Smooth muscle cell (in vitro differentiated cells): ENCODE results near the gene TFAP2E. TPM values are rescaled to one million over a fixed set of nuclear protein-coding genes. Genes with fewer than 3 reads are reported as not detected.

Experiments
- DNase-seq: peaks from one replicate; lab custom pipeline; 2025; ENCODE audit not compliant: unreplicated experiment; lab: John Stamatoyannopoulos, UW
- H2AFZ ChIP-seq: fragments of 200-600 bp; sonication (generic); 2 replicates; pipeline ENCODE4 v1.6.0; 2016; ENCODE audit warnings: antibody characterized with exemption, low read depth, mild to moderate bottlenecking
- H3F3A ChIP-seq: fragments of 200-600 bp; sonication (generic); 2 replicates; pipeline ENCODE4 v1.6.0; 2017; ENCODE audit warnings: antibody characterized with exemption, low read depth
- H3K27ac ChIP-seq: fragments of 200-600 bp; sonication (generic); 2 replicates; pipeline ENCODE4 v1.5.1; 2016; ENCODE audit warnings: low read depth, mild to moderate bottlenecking
- H3K27me3 ChIP-seq: fragments of 200-600 bp; sonication (generic); 2 replicates; pipeline ENCODE4 v1.6.1; 2016; ENCODE audit warnings: low read depth, mild to moderate bottlenecking
- H3K36me3 ChIP-seq: fragments of 200-600 bp; sonication (generic); 2 replicates; pipeline ENCODE4 v1.5.1; 2016; ENCODE audit warnings: low read depth
- H3K4me1 ChIP-seq: fragments of 200-600 bp; sonication (generic); 2 replicates; pipeline ENCODE4 v1.5.1; 2016; ENCODE audit warnings: low read depth
- H3K4me2 ChIP-seq: fragments of 200-600 bp; sonication (generic); 2 replicates; pipeline ENCODE4 v1.6.0; 2016; ENCODE audit warnings: mild to moderate bottlenecking
- H3K4me3 ChIP-seq: fragments of 200-600 bp; sonication (generic); 2 replicates; pipeline ENCODE4 v1.5.1; 2016; ENCODE audit warnings: mild to moderate bottlenecking
- H3K79me2 ChIP-seq: fragments of 200-600 bp; sonication (generic); 2 replicates; pipeline ENCODE4 v1.6.0; 2016; ENCODE audit warnings: low read depth, mild to moderate bottlenecking
- H3K9ac ChIP-seq: fragments of 200-600 bp; sonication (generic); 2 replicates; pipeline ENCODE4 v1.6.0; 2016; ENCODE audit warnings: low read depth
- H3K9me3 ChIP-seq: fragments of 200-600 bp; sonication (generic); replicated peaks from 2 replicates; pipeline ENCODE4 v1.5.1; 2016; ENCODE audit warnings: low read depth
- H4K20me1 ChIP-seq: fragments of 200-600 bp; sonication (generic); 2 replicates; pipeline ENCODE4 v1.6.0; 2016; ENCODE audit warnings: low read depth
- WGBS: methylation state at CpG from one replicate; pipeline ENCODE4 v1.1.7; 2016; ENCODE audit warnings: low lambda C conversion rate; 5-methylcytosine and 5-hydroxymethylcytosine counted together
- polyA plus RNA-seq: library from polyadenylated mRNA; unstranded; fragments of >200 nt; fragmentation: Nextera tagmentation; extraction: Ambion mirVana; gene quantifications from 2 replicates; pipeline ENCODE4 v1.2.1, GENCODE V29; 2016
- total RNA-seq: library from RNA; depleted of rRNA; stranded (reverse); fragments of >200 nt; gene quantifications from 2 replicates; pipeline ENCODE4 v1.2.3, GENCODE V29; 2014
- TF ChIP-seq, protein P1 (sequence below): fragments of 200-600 bp; sonication (generic); IDR thresholded peaks from 2 replicates; pipeline ENCODE4 v1.5.1; 2017; ENCODE audit warnings: borderline replicate concordance, mild to moderate bottlenecking, antibody characterized with exemption; ENCODE audit not compliant: insufficient read depth, poor library complexity, severe bottlenecking

The TFAP2E gene
- total and polyA plus RNA-seq, 2 experiments from 2014 or later: 0.30 to 0.36 TPM

DNA sequence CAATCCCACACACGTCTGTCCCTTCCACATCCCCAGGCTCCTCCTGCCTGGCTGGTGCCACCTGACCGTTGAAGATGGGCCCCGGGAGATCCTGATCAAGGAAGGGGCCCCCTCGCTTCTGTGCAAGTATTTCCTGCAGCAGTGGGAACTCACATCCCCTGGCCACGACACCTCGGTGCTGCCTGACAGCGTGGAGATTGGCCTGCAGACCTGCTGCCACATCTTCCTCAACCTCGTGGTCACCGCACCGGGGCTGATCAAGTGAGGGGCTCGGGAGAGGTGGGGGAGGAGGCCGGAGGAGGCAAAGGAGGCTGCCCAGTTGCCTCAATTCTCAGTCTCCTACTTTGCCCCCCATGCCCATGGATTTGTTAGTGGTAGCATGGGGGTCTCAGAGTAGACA is 9.9 kb upstream of the TFAP2E start:
- H3K9ac ChIP-seq: no peak overlapping the region
- no peaks in the 10 kb centered on the region for H3F3A ChIP-seq
- H2AFZ ChIP-seq: no peak overlapping the region
- H3K4me3 ChIP-seq: no peak overlapping the region
- WGBS: 91% methylated on average over 12 of the region's 12 CpGs
- TF ChIP-seq, protein P1, sequence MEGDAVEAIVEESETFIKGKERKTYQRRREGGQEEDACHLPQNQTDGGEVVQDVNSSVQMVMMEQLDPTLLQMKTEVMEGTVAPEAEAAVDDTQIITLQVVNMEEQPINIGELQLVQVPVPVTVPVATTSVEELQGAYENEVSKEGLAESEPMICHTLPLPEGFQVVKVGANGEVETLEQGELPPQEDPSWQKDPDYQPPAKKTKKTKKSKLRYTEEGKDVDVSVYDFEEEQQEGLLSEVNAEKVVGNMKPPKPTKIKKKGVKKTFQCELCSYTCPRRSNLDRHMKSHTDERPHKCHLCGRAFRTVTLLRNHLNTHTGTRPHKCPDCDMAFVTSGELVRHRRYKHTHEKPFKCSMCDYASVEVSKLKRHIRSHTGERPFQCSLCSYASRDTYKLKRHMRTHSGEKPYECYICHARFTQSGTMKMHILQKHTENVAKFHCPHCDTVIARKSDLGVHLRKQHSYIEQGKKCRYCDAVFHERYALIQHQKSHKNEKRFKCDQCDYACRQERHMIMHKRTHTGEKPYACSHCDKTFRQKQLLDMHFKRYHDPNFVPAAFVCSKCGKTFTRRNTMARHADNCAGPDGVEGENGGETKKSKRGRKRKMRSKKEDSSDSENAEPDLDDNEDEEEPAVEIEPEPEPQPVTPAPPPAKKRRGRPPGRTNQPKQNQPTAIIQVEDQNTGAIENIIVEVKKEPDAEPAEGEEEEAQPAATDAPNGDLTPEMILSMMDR: no peak
- no peaks in the 10 kb centered on the region for H3K36me3 ChIP-seq
- no peaks in the 10 kb centered on the region for H3K9me3 ChIP-seq
- H4K20me1 ChIP-seq: peaks cover 28% of the 10 kb centered on the region
- H3K4me1 ChIP-seq: no peaks in the 10 kb centered on the region
- no peaks in the 10 kb centered on the region for H3K79me2 ChIP-seq
- H3K4me2 ChIP-seq: no peak overlapping the region
- DNase-seq: no peak
- H3K27ac ChIP-seq: no peak overlapping the region
- H3K27me3 ChIP-seq: no peaks in the 10 kb centered on the region

DNA sequence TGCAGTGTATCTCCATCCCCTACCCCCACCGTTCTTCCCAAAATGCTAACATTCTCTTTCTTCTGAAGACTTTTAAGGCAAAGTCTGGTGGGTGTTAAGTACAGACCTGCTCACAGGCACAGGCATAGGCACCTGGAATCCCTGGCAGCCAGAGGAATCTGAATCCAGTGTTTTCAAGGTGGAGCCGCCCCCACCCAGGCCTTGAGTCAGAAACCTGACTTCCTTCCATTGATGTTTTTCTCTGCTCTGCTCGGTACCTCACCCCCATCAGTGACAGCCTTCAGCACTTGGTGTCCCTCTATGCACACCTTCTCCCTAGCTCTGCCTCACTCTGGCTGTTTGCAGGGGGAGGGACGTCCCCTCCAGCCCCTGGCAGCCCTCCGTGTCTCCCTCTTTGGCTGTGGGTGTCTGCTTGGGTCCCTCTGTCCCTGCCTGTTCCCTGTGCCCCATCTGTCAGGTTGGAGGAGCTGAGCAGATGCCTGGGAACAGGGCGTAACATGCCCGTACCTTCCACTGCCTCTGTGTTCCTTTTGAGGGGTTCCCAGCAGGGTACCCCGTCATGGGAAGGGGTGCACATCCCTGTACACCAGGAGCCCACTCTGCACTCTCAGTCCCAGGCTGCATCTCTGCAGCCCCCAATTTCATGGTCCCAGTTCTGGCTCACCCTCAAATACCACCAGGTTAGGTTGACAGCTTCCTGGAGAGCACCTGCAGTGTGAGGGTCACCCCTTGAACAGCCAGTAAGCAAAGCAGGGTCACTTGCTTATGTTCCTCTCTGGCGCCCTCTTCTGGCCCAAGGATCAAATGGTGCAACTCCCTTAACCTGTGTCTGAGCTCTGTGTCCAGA is 8.9 kb upstream of the TFAP2E start:
- peaks cover 19% of the 10 kb centered on the region for H4K20me1 ChIP-seq

DNA sequence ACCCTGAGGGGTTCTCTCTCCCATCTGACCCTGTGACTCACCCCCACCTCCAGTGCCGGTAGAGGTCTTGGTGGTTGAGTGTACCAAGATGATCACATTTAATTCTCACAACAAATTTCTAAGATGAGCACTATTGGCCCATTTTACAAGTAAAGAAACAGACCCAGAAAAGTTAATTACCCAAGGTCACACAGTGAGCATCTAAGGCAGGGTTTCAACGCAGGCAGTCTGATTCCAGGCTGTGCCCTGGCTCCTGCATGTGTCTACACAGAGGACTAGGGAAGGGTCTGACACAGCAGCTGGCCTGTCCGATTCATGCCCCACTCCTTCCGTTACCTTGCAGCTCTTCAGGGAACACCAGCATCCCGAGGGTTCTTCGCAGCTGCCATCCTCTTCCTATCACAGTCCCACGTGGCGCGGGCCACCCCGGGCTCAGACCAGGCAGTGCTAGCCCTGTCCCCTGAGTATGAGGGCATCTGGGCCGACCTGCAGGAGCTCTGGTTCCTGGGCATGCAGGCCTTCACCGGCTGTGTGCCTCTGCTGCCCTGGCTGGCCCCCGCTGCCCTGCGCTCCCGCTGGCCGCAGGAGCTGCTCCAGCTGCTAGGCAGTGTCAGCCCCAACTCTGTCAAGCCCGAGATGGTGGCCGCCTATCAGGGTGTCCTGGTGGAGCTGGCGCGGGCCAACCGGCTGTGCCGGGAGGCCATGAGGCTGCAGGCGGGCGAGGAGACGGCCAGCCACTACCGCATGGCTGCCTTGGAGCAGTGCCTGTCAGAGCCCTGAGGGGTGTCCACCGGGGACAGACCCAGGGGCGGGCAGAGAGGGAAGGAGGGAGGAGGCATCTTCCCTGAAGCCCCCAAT is 8.0 kb upstream of the TFAP2E start:
- Histone ChIP-seq H3K79me2 (no peaks in the 10 kb centered on the region), H3K27me3 (no peaks in the 10 kb centered on the region), H3K4me3 (no peak overlapping the region), H3K27ac (no peak overlapping the region), H3K36me3 (no peaks in the 10 kb centered on the region), H3K4me1 (no peaks in the 10 kb centered on the region), H3F3A (no peaks in the 10 kb centered on the region), H3K9me3 (no peaks in the 10 kb centered on the region), H2AFZ (no peak overlapping the region), H4K20me1 (peaks cover 14% of the 10 kb centered on the region), H3K9ac (no peak overlapping the region), H3K4me2 (no peak overlapping the region)
- TF ChIP-seq, protein P1: no peak
- no peak for DNase-seq
- 93% methylated on average over 25 of the region's 28 CpGs for WGBS

More for the DNA sequence above, 8.9 kb upstream of the TFAP2E start:
- H3K27ac ChIP-seq: no peak overlapping the region
- no peak for DNase-seq
- no peaks in the 10 kb centered on the region for H3K9me3 ChIP-seq
- H2AFZ ChIP-seq: no peak overlapping the region
- H3K4me2 ChIP-seq: no peak overlapping the region
- no peaks in the 10 kb centered on the region for H3K36me3 ChIP-seq
- TF ChIP-seq, protein P1: peak; percentile 72
- no peaks in the 10 kb centered on the region for H3F3A ChIP-seq
- H3K27me3 ChIP-seq: no peaks in the 10 kb centered on the region
- no peak overlapping the region for H3K9ac ChIP-seq
- 78% methylated on average over 9 of the region's 9 CpGs for WGBS
- no peak overlapping the region for H3K4me3 ChIP-seq
- H3K79me2 ChIP-seq: no peaks in the 10 kb centered on the region
- H3K4me1 ChIP-seq: no peaks in the 10 kb centered on the region
